ENCODE measurements around the gene RASSF5.

DNA sequence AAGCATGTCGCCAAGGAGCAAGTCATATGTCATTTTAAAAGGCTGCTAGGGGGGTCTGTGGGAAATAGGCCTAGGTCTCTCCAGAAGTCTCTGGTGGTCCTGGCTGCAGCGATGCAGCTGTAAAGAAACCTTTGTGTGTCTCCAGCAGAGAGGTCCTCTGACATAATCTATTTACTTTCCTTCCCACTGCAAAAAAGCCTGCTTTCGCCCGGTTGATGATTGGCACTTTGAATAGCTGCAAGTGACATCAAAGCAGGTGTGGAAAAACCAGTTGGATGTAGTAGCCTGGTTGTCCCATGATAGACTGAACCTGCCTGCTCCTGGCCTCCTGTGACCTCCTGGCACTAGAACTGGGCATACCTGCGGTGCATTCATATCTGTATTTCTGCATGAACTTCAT, 13.8 kb downstream of the RASSF5 start:
- TF ChIP-seq, protein P1, sequence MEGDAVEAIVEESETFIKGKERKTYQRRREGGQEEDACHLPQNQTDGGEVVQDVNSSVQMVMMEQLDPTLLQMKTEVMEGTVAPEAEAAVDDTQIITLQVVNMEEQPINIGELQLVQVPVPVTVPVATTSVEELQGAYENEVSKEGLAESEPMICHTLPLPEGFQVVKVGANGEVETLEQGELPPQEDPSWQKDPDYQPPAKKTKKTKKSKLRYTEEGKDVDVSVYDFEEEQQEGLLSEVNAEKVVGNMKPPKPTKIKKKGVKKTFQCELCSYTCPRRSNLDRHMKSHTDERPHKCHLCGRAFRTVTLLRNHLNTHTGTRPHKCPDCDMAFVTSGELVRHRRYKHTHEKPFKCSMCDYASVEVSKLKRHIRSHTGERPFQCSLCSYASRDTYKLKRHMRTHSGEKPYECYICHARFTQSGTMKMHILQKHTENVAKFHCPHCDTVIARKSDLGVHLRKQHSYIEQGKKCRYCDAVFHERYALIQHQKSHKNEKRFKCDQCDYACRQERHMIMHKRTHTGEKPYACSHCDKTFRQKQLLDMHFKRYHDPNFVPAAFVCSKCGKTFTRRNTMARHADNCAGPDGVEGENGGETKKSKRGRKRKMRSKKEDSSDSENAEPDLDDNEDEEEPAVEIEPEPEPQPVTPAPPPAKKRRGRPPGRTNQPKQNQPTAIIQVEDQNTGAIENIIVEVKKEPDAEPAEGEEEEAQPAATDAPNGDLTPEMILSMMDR (IDR thresholded peaks at IDR 0.05; ENCODE audit: poor library complexity, severe bottlenecking): no peak
- TF ChIP-seq TAF1 (IDR thresholded peaks at IDR 0.05; ENCODE audit: low read depth): no peak
- TF ChIP-seq, protein P2, sequence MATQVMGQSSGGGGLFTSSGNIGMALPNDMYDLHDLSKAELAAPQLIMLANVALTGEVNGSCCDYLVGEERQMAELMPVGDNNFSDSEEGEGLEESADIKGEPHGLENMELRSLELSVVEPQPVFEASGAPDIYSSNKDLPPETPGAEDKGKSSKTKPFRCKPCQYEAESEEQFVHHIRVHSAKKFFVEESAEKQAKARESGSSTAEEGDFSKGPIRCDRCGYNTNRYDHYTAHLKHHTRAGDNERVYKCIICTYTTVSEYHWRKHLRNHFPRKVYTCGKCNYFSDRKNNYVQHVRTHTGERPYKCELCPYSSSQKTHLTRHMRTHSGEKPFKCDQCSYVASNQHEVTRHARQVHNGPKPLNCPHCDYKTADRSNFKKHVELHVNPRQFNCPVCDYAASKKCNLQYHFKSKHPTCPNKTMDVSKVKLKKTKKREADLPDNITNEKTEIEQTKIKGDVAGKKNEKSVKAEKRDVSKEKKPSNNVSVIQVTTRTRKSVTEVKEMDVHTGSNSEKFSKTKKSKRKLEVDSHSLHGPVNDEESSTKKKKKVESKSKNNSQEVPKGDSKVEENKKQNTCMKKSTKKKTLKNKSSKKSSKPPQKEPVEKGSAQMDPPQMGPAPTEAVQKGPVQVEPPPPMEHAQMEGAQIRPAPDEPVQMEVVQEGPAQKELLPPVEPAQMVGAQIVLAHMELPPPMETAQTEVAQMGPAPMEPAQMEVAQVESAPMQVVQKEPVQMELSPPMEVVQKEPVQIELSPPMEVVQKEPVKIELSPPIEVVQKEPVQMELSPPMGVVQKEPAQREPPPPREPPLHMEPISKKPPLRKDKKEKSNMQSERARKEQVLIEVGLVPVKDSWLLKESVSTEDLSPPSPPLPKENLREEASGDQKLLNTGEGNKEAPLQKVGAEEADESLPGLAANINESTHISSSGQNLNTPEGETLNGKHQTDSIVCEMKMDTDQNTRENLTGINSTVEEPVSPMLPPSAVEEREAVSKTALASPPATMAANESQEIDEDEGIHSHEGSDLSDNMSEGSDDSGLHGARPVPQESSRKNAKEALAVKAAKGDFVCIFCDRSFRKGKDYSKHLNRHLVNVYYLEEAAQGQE (IDR thresholded peaks at IDR 0.05; ENCODE audit: borderline replicate concordance): no peak

Measured in neural cell (in vitro differentiated cells).